Measurements from ENCODE around the gene CACYBP.

DNA sequence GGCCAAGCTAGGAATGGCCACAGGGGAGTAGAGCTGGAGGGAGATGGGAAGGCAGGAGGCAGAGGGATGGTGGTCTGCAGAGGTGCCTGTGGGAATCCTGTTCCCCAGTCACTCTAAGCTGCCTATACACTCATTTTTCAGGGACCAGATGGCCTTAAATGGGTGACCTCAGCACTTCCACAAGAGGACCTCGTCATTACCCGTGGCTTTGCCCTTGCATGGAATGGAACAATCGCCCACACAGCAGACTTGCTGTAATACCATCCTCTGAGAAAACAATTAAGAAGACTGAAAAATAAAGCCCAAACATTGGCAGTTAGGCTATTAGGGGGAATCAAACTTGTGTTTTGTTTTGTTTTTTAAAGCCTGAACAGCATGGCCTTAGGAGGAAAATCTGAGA is 55.0 kb downstream of the CACYBP start:
- TF ChIP-seq, protein P1, sequence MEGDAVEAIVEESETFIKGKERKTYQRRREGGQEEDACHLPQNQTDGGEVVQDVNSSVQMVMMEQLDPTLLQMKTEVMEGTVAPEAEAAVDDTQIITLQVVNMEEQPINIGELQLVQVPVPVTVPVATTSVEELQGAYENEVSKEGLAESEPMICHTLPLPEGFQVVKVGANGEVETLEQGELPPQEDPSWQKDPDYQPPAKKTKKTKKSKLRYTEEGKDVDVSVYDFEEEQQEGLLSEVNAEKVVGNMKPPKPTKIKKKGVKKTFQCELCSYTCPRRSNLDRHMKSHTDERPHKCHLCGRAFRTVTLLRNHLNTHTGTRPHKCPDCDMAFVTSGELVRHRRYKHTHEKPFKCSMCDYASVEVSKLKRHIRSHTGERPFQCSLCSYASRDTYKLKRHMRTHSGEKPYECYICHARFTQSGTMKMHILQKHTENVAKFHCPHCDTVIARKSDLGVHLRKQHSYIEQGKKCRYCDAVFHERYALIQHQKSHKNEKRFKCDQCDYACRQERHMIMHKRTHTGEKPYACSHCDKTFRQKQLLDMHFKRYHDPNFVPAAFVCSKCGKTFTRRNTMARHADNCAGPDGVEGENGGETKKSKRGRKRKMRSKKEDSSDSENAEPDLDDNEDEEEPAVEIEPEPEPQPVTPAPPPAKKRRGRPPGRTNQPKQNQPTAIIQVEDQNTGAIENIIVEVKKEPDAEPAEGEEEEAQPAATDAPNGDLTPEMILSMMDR (IDR thresholded peaks at IDR 0.05): no peak
- TF ChIP-seq POLR2AphosphoS5 (IDR thresholded peaks at IDR 0.05) (no peak), EP300 (IDR thresholded peaks at IDR 0.05) (no peak), POLR2A (IDR thresholded peaks at IDR 0.05) (no peak)

Measured in gastroesophageal sphincter (tissue), 3 donors.